K562 (cell line): Measurements from ENCODE around the gene UNC119B. TPM values are rescaled to one million over a fixed set of nuclear protein-coding genes. Genes with fewer than 3 reads are reported as not detected.

Experiments used
- CBX5 ChIP-seq: IDR thresholded peaks from 2 replicates; pipeline ENCODE4 v1.6.1; 2014; ENCODE audit warnings: low read depth, borderline replicate concordance
- CCNT2 ChIP-seq: IDR thresholded peaks from 2 replicates; pipeline ENCODE4 v1.6.1; 2011; ENCODE audit warnings: borderline replicate concordance, low read depth, mild to moderate bottlenecking, moderate library complexity, mixed read lengths, low read length; ENCODE audit not compliant: insufficient read length; ENCODE audit errors: extremely low read depth
- EP400 ChIP-seq: fragments of 450-650 bp; IDR thresholded peaks from 2 replicates; pipeline ENCODE4 v1.6.1; 2017; ENCODE audit warnings: antibody characterized with exemption, mild to moderate bottlenecking, moderate library complexity
- GATAD2A ChIP-seq: fragments of 450-650 bp; IDR thresholded peaks from 2 replicates; pipeline ENCODE4 v1.6.1; 2017
- HDAC6 ChIP-seq: IDR thresholded peaks from 2 replicates; pipeline ENCODE4 v1.6.1; 2012; ENCODE audit warnings: low read depth, mild to moderate bottlenecking, control low read depth, inconsistent platforms, low read length, moderate library complexity
- LCOR ChIP-seq: sonication (generic); formaldehyde crosslinking; IDR thresholded peaks from 2 replicates; pipeline ENCODE4 v1.8.0; 2022; ENCODE audit warnings: mild to moderate bottlenecking, missing genetic modification reagents
- MBD1 ChIP-seq: fragments of 250-450 bp; sonication (Bioruptor Pico); IDR thresholded peaks from 2 replicates; pipeline ENCODE4 v1.8.0; 2022; ENCODE audit warnings: inconsistent platforms
- MEF2A ChIP-seq: IDR thresholded peaks from 2 replicates; pipeline ENCODE4 v1.6.1; 2011; ENCODE audit warnings: low read depth, mild to moderate bottlenecking, low read length, moderate library complexity; ENCODE audit not compliant: control insufficient read depth
- MXI1 ChIP-seq: IDR thresholded peaks from 2 replicates; pipeline ENCODE4 v1.6.1; 2011; ENCODE audit warnings: low read depth, mild to moderate bottlenecking, improper control_type of control experiment, low read length
- NR1H2 ChIP-seq: sonication (generic); formaldehyde crosslinking; IDR thresholded peaks from 2 replicates; pipeline ENCODE4 v1.4.0; 2020; ENCODE audit warnings: mild to moderate bottlenecking, missing genetic modification reagents
- POLR2A ChIP-seq: fragments of 450-650 bp; conservative IDR thresholded peaks from 2 replicates; pipeline ENCODE4 v1.6.1; 2016
- SAP30 ChIP-seq: fragments of 200-600 bp; sonication (generic); IDR thresholded peaks from 2 replicates; pipeline ENCODE4 v1.6.1; 2012; ENCODE audit warnings: borderline replicate concordance, low read depth, mild to moderate bottlenecking, moderate library complexity, low read length, control low read depth, inconsistent platforms; ENCODE audit not compliant: insufficient read depth, poor library complexity, severe bottlenecking
- SIN3A ChIP-seq, 2 experiments: fragments of 150-350 bp in 1 of 2; IDR thresholded peaks; 2 replicates each; pipeline ENCODE4 v1.6.1; 2011 to 2016; ENCODE audit warnings: borderline replicate concordance in 2 of 2, low read depth in 2 of 2, low read length in 2 of 2, mild to moderate bottlenecking in 2 of 2, moderate library complexity in 2 of 2; ENCODE audit not compliant: control insufficient read depth in 1 of 2
- TAF15 ChIP-seq: fragments of 200-400 bp; formaldehyde crosslinking; IDR thresholded peaks from 2 replicates; pipeline ENCODE4 v1.6.1; 2017; ENCODE audit warnings: mild to moderate bottlenecking, low read depth, low read length, moderate library complexity
- TBP ChIP-seq: optimal IDR thresholded peaks from 2 replicates; pipeline ENCODE3; 2011; ENCODE audit warnings: low read depth, low read length, improper control_type of control experiment
- ZBTB9 ChIP-seq: fragments of 450-650 bp; formaldehyde crosslinking; IDR thresholded peaks from 2 replicates; pipeline ENCODE4 v1.4.0; 2020; ENCODE audit warnings: mild to moderate bottlenecking, moderate library complexity
- polyA plus RNA-seq, 8 experiments: library from polyadenylated mRNA; depleted of rRNA in 4 of 8; stranded (reverse) in 5 of 8; unstranded in 3 of 8; fragments of >200 nt; fragmentation: Nextera tagmentation in 2 of 8; fragmentation: Illumina TruSeq in 1 of 8; extraction: Ambion mirVana in 2 of 8; extraction: Trizol in 1 of 8; gene quantifications; 2 replicates each; pipeline versions ENCODE4 v1.2.1 to v1.2.3, GENCODE V29; 2011 to 2014; ENCODE audit warnings: inconsistent platforms in 1 of 8, missing spikeins in 1 of 8
- total RNA-seq, 7 experiments: library from RNA; depleted of rRNA in 6 of 7; stranded (reverse); fragments of >200 nt in 6 of 7; fragmentation: Illumina TruSeq in 2 of 7; extraction: Trizol in 2 of 7; gene quantifications; 2 replicates each; pipeline versions ENCODE4 v1.2.1 to v1.2.3, GENCODE V29; 2011 to 2021; ENCODE audit warnings: low replicate concordance in 1 of 7
- TF ChIP-seq, protein P1 (sequence below), 2 experiments: IDR thresholded peaks; 2 replicates each; pipeline ENCODE4 v1.6.1; 2012; ENCODE audit warnings: improper control_type of control experiment in 2 of 2, low read depth in 2 of 2, low read length in 2 of 2, borderline replicate concordance in 1 of 2
- TF ChIP-seq, protein P2 (sequence below): fragments of 250-450 bp; sonication (Bioruptor Pico); IDR thresholded peaks from 2 replicates; pipeline ENCODE4 v1.4.0; 2020

The UNC119B gene
- total and polyA plus RNA-seq, 9 of the 15 experiments (the other 6 are each of a cell fraction or from before 2014, with no cell fraction given) = 4.0 to 34.5 (median 15.1) TPM

GRCh38 chr12:120725659-120726509 is 15.6 kb downstream of the UNC119B start, which contains the start of gene ACADS (continued):
- TF ChIP-seq MEF2A = no peak
- TF ChIP-seq NR1H2 (CRISPR knock-in tag) = peak; percentile 13; the same call in 1 of the 2 replicates
- peak; percentile 27 for TF ChIP-seq SAP30
- TF ChIP-seq LCOR (CRISPR knock-in tag) = peak; percentile 73; the same call in 1 of the 2 replicates
- 0 out of 2 replicates have a peak, but pooled peaks have one; percentile 20 for TF ChIP-seq MXI1
- peak; percentile 43; the same call in 1 of the 2 replicates for TF ChIP-seq EP400
- TF ChIP-seq GATAD2A = 0 out of 2 replicates have a peak, but pooled peaks have one; percentile 32
- TF ChIP-seq SIN3A (IDR thresholded peaks at IDR 0.05; ENCODE audit: borderline replicate concordance in 2 of 2, control insufficient read depth in 1 of 2, low read depth in 2 of 2, low read length in 2 of 2) = peak in 1 of 2 experiments; percentile 50; a peak in 2 of 4 replicates
- no peak for TF ChIP-seq ZBTB9 (CRISPR knock-in tag)
- peak; percentile 75 for TF ChIP-seq CCNT2
- TF ChIP-seq POLR2A = peak; percentile 87
- TF ChIP-seq, protein P1, sequence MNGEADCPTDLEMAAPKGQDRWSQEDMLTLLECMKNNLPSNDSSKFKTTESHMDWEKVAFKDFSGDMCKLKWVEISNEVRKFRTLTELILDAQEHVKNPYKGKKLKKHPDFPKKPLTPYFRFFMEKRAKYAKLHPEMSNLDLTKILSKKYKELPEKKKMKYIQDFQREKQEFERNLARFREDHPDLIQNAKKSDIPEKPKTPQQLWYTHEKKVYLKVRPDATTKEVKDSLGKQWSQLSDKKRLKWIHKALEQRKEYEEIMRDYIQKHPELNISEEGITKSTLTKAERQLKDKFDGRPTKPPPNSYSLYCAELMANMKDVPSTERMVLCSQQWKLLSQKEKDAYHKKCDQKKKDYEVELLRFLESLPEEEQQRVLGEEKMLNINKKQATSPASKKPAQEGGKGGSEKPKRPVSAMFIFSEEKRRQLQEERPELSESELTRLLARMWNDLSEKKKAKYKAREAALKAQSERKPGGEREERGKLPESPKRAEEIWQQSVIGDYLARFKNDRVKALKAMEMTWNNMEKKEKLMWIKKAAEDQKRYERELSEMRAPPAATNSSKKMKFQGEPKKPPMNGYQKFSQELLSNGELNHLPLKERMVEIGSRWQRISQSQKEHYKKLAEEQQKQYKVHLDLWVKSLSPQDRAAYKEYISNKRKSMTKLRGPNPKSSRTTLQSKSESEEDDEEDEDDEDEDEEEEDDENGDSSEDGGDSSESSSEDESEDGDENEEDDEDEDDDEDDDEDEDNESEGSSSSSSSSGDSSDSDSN (IDR thresholded peaks at IDR 0.05; ENCODE audit: borderline replicate concordance in 1 of 2, low read depth in 2 of 2, low read length in 2 of 2) = peak in 1 of 2 experiments; percentile 53; a peak in 1 of 4 replicates
- no peak for TF ChIP-seq CBX5
- no peak for TF ChIP-seq MBD1 (CRISPR knock-in tag)
- TF ChIP-seq, protein P2, sequence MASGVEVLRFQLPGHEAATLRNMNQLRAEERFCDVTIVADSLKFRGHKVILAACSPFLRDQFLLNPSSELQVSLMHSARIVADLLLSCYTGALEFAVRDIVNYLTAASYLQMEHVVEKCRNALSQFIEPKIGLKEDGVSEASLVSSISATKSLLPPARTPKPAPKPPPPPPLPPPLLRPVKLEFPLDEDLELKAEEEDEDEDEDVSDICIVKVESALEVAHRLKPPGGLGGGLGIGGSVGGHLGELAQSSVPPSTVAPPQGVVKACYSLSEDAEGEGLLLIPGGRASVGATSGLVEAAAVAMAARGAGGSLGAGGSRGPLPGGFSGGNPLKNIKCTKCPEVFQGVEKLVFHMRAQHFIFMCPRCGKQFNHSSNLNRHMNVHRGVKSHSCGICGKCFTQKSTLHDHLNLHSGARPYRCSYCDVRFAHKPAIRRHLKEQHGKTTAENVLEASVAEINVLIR (CRISPR knock-in tag) = no peak
- no peak for TF ChIP-seq HDAC6
- TF ChIP-seq TBP = peak; percentile 62
- TF ChIP-seq TAF15 = no peak
